ENCODE data around the gene KCNV2. TPM values are rescaled to one million over a fixed set of nuclear protein-coding genes. Genes with fewer than 3 reads are reported as not detected.

The KCNV2 gene
- total and polyA plus RNA-seq, 4 donors = not detected

GRCh38 chr9:2686911-2687310 lies 30.4 kb upstream of the KCNV2 start:
- H3K36me3 ChIP-seq (ENCODE audit: control insufficient read depth in 1 of 2, insufficient read depth in 2 of 2, low read length in 1 of 2) = no peaks in the 10 kb centered on the region
- H3K4me3 ChIP-seq (ENCODE audit: low read length in 2 of 2) = no peak overlapping the region
- no peak for DNase-seq
- intact Hi-C loops (cut with DNase I) = no loop called here
- 70 to 74% methylated on average over 4 of the region's 4 CpGs for WGBS, 2 donors
- no peaks in the 10 kb centered on the region for H3K4me1 ChIP-seq (ENCODE audit: control insufficient read depth in 1 of 2, insufficient read depth in 2 of 2, low read length in 2 of 2)
- H3K27ac ChIP-seq (ENCODE audit: low read depth in 1 of 2, low read length in 2 of 2) = no peak overlapping the region
- H3K27me3 ChIP-seq (ENCODE audit: control insufficient read depth in 1 of 2, insufficient read depth in 2 of 2, low read length in 1 of 2) = no peaks in the 10 kb centered on the region
- no peaks in the 10 kb centered on the region for H3K9me3 ChIP-seq (ENCODE audit: control insufficient read depth, low read length)
- no peak for ATAC-seq (ENCODE audit: low FRiP score)

GRCh38 chr9:2688636-2689035 lies 28.7 kb upstream of the KCNV2 start:
- intact Hi-C loops (cut with DNase I) = no loop called here
- DNase-seq (no peak), ATAC-seq (ENCODE audit: low FRiP score) (no peak)
- 87 to 90% methylated on average over 3 of the region's 3 CpGs for WGBS, 2 donors
- no peaks in the 10 kb centered on the region for H3K27me3 ChIP-seq (ENCODE audit: control insufficient read depth in 1 of 2, insufficient read depth in 2 of 2, low read length in 1 of 2)
- H3K4me3 ChIP-seq (ENCODE audit: low read length in 2 of 2) = no peak overlapping the region
- H3K9me3 ChIP-seq (ENCODE audit: control insufficient read depth, low read length) = no peaks in the 10 kb centered on the region
- no peaks in the 10 kb centered on the region for H3K4me1 ChIP-seq (ENCODE audit: control insufficient read depth in 1 of 2, insufficient read depth in 2 of 2, low read length in 2 of 2)
- H3K36me3 ChIP-seq (ENCODE audit: control insufficient read depth in 1 of 2, insufficient read depth in 2 of 2, low read length in 1 of 2) = no peaks in the 10 kb centered on the region
- no peak overlapping the region for H3K27ac ChIP-seq (ENCODE audit: low read depth in 1 of 2, low read length in 2 of 2)

DNA sequence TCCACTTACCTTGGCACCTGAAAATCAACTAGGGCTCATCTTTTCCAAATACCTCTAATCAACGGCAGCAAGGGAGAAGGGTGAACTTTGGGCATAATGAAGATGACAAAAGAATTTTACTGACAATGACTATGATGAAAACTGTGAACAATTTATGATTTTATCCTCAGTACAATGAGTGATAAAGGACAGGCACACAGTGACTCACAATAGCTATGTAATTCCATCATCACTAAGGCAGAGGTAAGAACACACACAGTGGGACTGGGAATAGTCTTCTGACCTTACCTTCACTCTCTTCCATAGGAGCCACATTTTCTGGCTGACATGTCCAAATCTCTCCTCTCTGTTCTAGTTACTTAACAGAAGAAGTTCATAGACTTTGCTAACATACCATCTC lies 26.1 kb upstream of the KCNV2 start:
- no peaks in the 10 kb centered on the region for H3K9me3 ChIP-seq (ENCODE audit: control insufficient read depth, low read length)
- H3K27me3 ChIP-seq (ENCODE audit: control insufficient read depth in 1 of 2, insufficient read depth in 2 of 2, low read length in 1 of 2) = no peaks in the 10 kb centered on the region
- DNase-seq (no peak), ATAC-seq (ENCODE audit: low FRiP score) (no peak)
- H3K4me3 ChIP-seq (ENCODE audit: low read length in 2 of 2) = no peak overlapping the region
- intact Hi-C loops (cut with DNase I) = no loop called here
- H3K36me3 ChIP-seq (ENCODE audit: control insufficient read depth in 1 of 2, insufficient read depth in 2 of 2, low read length in 1 of 2) = no peaks in the 10 kb centered on the region
- 94% methylated on average over 1 of the region's 1 CpG for WGBS, 2 donors
- H3K4me1 ChIP-seq (ENCODE audit: control insufficient read depth in 1 of 2, insufficient read depth in 2 of 2, low read length in 2 of 2) = no peaks in the 10 kb centered on the region
- no peak overlapping the region for H3K27ac ChIP-seq (ENCODE audit: low read depth in 1 of 2, low read length in 2 of 2)

- intact Hi-C loops (cut with DNase I) = no loop called here
- H3K4me3 ChIP-seq (ENCODE audit: low read length in 2 of 2) = no peak overlapping the region
- H3K36me3 ChIP-seq (ENCODE audit: control insufficient read depth in 1 of 2, insufficient read depth in 2 of 2, low read length in 1 of 2) = no peaks in the 10 kb centered on the region
- no peak overlapping the region for H3K27ac ChIP-seq (ENCODE audit: low read depth in 1 of 2, low read length in 2 of 2)
- H3K9me3 ChIP-seq (ENCODE audit: control insufficient read depth, low read length) = no peaks in the 10 kb centered on the region
- ATAC-seq (ENCODE audit: low FRiP score) (no peak), DNase-seq (no peak)
- 38 to 41% methylated on average over 2 of the region's 2 CpGs for WGBS, 2 donors
- H3K27me3 ChIP-seq (ENCODE audit: control insufficient read depth in 1 of 2, insufficient read depth in 2 of 2, low read length in 1 of 2) = no peaks in the 10 kb centered on the region
- H3K4me1 ChIP-seq (ENCODE audit: control insufficient read depth in 1 of 2, insufficient read depth in 2 of 2, low read length in 2 of 2) = no peaks in the 10 kb centered on the region
Measured at GRCh38 chr9:2691626-2692025, 25.7 kb upstream of the KCNV2 start.

DNA sequence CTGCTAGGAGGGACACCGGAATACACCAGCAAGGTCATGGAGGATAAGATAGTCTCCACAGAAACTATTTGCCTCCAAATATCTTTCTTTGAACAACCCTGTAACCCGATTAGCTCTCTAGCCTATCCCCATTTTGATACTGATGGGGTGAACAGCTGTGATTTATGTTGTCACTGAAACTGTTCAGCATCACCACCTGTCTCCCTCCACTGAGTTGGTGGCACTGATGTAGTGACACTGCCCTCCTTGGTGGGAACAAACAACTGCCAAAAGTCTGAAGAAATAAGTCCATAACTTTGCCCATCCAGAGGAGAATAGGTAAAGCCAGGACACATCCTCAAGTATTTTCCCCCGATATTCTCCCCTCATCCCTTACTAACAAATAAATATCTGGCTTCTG lies 24.3 kb upstream of the KCNV2 start:
- no peaks in the 10 kb centered on the region for H3K36me3 ChIP-seq (ENCODE audit: control insufficient read depth in 1 of 2, insufficient read depth in 2 of 2, low read length in 1 of 2)
- no peaks in the 10 kb centered on the region for H3K4me1 ChIP-seq (ENCODE audit: control insufficient read depth in 1 of 2, insufficient read depth in 2 of 2, low read length in 2 of 2)
- 91 to 94% methylated on average over 3 of the region's 3 CpGs for WGBS, 2 donors
- intact Hi-C loops (cut with DNase I) = no loop called here
- ATAC-seq (ENCODE audit: low FRiP score) = no peak
- no peak overlapping the region for H3K4me3 ChIP-seq (ENCODE audit: low read length in 2 of 2)
- H3K27me3 ChIP-seq (ENCODE audit: control insufficient read depth in 1 of 2, insufficient read depth in 2 of 2, low read length in 1 of 2) = no peaks in the 10 kb centered on the region
- DNase-seq = no peak
- no peaks in the 10 kb centered on the region for H3K9me3 ChIP-seq (ENCODE audit: control insufficient read depth, low read length)
- H3K27ac ChIP-seq (ENCODE audit: low read depth in 1 of 2, low read length in 2 of 2) = no peak overlapping the region

DNA sequence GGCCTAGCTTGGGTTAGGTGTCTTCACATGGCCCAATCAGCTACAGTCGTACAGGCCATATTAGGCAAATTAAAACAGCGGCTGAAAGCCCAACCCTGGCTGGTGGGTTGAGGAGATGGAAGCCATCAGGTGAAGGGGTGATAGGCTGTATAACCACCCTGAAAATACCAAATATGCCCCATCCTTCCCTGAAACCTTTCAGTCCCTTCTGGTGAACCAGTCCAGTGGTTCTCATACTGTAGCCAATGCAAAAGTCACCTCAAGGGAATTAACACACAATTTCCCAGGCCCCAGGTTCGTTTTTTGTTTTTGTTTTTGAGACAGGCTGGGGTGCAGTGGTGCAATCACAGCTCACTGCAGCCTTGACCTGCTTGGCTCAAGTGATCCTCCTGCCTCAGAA lies 19.8 kb upstream of the KCNV2 start:
- no peaks in the 10 kb centered on the region for H3K27me3 ChIP-seq (ENCODE audit: control insufficient read depth in 1 of 2, insufficient read depth in 2 of 2, low read length in 1 of 2)
- DNase-seq (no peak), ATAC-seq (ENCODE audit: low FRiP score) (no peak)
- no peaks in the 10 kb centered on the region for H3K4me1 ChIP-seq (ENCODE audit: control insufficient read depth in 1 of 2, insufficient read depth in 2 of 2, low read length in 2 of 2)
- no peaks in the 10 kb centered on the region for H3K36me3 ChIP-seq (ENCODE audit: control insufficient read depth in 1 of 2, insufficient read depth in 2 of 2, low read length in 1 of 2)
- H3K9me3 ChIP-seq (ENCODE audit: control insufficient read depth, low read length) = no peaks in the 10 kb centered on the region
- H3K4me3 ChIP-seq (ENCODE audit: low read length in 2 of 2) = no peak overlapping the region
- WGBS, 2 donors = 90 to 92% methylated on average over 3 of the region's 3 CpGs
- no peak overlapping the region for H3K27ac ChIP-seq (ENCODE audit: low read depth in 1 of 2, low read length in 2 of 2)
- intact Hi-C loops (cut with DNase I) = no loop called here

DNA sequence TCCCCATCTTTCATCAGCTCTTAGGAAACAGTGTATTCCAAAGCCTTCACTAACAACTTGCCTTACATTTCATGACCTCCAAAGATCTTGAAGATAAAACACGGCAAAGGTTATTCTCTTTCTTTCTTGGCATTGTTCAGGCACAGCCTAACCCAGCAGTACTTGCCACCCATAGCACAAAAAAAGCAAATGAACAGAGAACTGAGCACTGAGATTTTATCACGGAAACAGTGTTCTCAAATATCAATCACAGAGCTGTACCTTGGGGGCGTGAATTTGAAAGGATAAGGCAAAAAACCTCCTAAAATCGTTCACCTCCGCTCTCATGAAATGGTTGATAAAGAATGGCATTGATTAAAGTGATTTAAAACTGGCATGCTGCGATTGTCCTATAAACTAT lies 16.9 kb upstream of the KCNV2 start:
- no peaks in the 10 kb centered on the region for H3K9me3 ChIP-seq (ENCODE audit: control insufficient read depth, low read length)
- no peak for ATAC-seq (ENCODE audit: low FRiP score)
- WGBS, 2 donors = 75 to 78% methylated on average over 6 of the region's 6 CpGs
- H3K4me3 ChIP-seq (ENCODE audit: low read length in 2 of 2) = no peak overlapping the region
- no peaks in the 10 kb centered on the region for H3K27me3 ChIP-seq (ENCODE audit: control insufficient read depth in 1 of 2, insufficient read depth in 2 of 2, low read length in 1 of 2)
- no peak for DNase-seq
- no peak overlapping the region for H3K27ac ChIP-seq (ENCODE audit: low read depth in 1 of 2, low read length in 2 of 2)
- H3K36me3 ChIP-seq (ENCODE audit: control insufficient read depth in 1 of 2, insufficient read depth in 2 of 2, low read length in 1 of 2) = no peaks in the 10 kb centered on the region
- H3K4me1 ChIP-seq (ENCODE audit: control insufficient read depth in 1 of 2, insufficient read depth in 2 of 2, low read length in 2 of 2) = no peaks in the 10 kb centered on the region
- intact Hi-C loops (cut with DNase I) = no loop called here

DNA sequence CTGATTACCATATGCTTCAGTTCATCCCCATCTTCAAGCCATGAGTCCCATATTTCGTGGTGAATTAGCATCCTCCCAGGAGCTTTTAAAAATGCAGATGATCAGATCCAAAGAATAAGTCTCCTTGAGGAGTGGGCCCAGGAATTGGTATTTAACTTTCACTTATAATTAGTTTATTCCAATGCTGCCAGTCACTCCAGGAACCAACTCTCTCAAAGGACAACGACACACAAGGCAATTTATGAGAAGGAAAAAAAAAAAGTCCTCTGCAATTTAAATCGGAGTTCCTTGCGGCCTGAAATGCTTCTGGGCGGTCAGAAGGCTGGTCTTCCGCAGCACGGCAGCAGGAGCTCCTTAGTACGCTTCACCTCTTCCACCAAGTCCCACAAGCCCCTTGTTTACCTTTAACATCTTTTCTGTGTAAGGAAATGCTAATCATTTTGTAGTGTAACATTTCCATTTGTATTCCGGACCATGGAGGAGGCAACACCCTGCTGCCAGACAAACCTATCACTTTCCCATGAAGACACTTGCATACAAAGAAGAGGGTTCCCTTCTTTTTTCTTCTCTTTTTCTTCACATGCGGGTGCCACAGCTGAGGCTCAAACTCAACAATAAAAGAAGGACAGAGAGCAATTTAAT lies 16.3 kb upstream of the KCNV2 start:
- H3K27ac ChIP-seq (ENCODE audit: low read depth in 1 of 2, low read length in 2 of 2) = no peak overlapping the region
- H3K27me3 ChIP-seq (ENCODE audit: control insufficient read depth in 1 of 2, insufficient read depth in 2 of 2, low read length in 1 of 2) = no peaks in the 10 kb centered on the region
- no peak overlapping the region for H3K4me3 ChIP-seq (ENCODE audit: low read length in 2 of 2)
- WGBS, 2 donors = 90% methylated on average over 10 of the region's 10 CpGs
- ATAC-seq (ENCODE audit: low FRiP score) (no peak), DNase-seq (no peak)
- intact Hi-C loops (cut with DNase I) = no loop called here
- no peaks in the 10 kb centered on the region for H3K4me1 ChIP-seq (ENCODE audit: control insufficient read depth in 1 of 2, insufficient read depth in 2 of 2, low read length in 2 of 2)
- H3K9me3 ChIP-seq (ENCODE audit: control insufficient read depth, low read length) = no peaks in the 10 kb centered on the region
- H3K36me3 ChIP-seq (ENCODE audit: control insufficient read depth in 1 of 2, insufficient read depth in 2 of 2, low read length in 1 of 2) = no peaks in the 10 kb centered on the region

DNA sequence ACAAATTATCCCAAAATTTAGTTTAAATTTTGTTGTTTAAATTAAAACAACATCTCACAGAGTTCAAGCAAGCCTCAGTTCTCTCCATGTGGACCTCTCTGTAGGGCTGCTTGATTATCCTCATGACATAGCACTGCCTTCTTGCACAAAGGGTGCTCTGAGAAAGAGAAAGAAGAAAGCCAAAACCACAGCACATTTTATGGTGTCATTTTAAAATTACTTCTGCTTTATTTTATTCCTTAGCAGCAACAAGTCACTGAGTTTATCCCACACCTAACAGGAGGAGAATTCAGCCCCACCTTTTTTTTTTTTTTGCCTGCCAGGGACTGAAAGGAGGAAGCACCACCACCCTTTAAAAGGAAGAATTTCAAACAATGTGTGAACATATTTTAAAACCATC lies 12.8 kb upstream of the KCNV2 start:
- no peak overlapping the region for H3K27ac ChIP-seq (ENCODE audit: low read depth in 1 of 2, low read length in 2 of 2)
- no peak overlapping the region for H3K4me3 ChIP-seq (ENCODE audit: low read length in 2 of 2)
- intact Hi-C loops (cut with DNase I) = no loop called here
- H3K9me3 ChIP-seq (ENCODE audit: control insufficient read depth, low read length) = no peaks in the 10 kb centered on the region
- H3K4me1 ChIP-seq (ENCODE audit: control insufficient read depth in 1 of 2, insufficient read depth in 2 of 2, low read length in 2 of 2) = no peaks in the 10 kb centered on the region
- DNase-seq = no peak
- H3K27me3 ChIP-seq (ENCODE audit: control insufficient read depth in 1 of 2, insufficient read depth in 2 of 2, low read length in 1 of 2) = no peaks in the 10 kb centered on the region
- H3K36me3 ChIP-seq (ENCODE audit: control insufficient read depth in 1 of 2, insufficient read depth in 2 of 2, low read length in 1 of 2) = no peaks in the 10 kb centered on the region
- no peak for ATAC-seq (ENCODE audit: low FRiP score)

Measured in aorta (tissue), 5 donors.